ENCODE data around the gene GPN2.

GRCh38 chr1:26938659-26939025 is 48.6 kb upstream of the GPN2 start:
- TF ChIP-seq USF2 (CRISPR knock-in tag; IDR thresholded peaks at IDR 0.05) (no peak), CBX3 (IDR thresholded peaks at IDR 0.05; ENCODE audit: borderline replicate concordance in 1 of 2, low read length in 2 of 2) (no peak), MEIS2 (IDR thresholded peaks at IDR 0.05; ENCODE audit: partially characterized antibody) (no peak), SP1 (CRISPR knock-in tag; IDR thresholded peaks at IDR 0.05) (no peak), SMC3 (conservative IDR thresholded peaks at IDR 0.05; ENCODE audit: insufficient read depth, low read depth, low read length) (no peak), CTCF (IDR thresholded peaks at IDR 0.05 in 2 of 3, conservative IDR thresholded peaks at IDR 0.05 in 1 of 3; ENCODE audit: insufficient read depth in 2 of 3, low read depth in 1 of 3, low read length in 3 of 3) (no peak), KDM1A (IDR thresholded peaks at IDR 0.05) (no peak), USF1 (CRISPR knock-in tag; IDR thresholded peaks at IDR 0.05) (no peak; the same call in 1 of the 2 replicates)

Measured in K562 (cell line).